Activated naive CD8-positive, alpha-beta T cell treated with anti-CD3 and anti-CD28 coated beads, Interleukin-2, amount 10 ng/mL, durations not matched to agents 7 days and 5 days (primary cell): Measurements from ENCODE around the gene MEF2C. TPM values are rescaled to one million over a fixed set of nuclear protein-coding genes. Genes with fewer than 3 reads are reported as not detected.
"Not testable (repeated sequence)": the region's sequence is repeated elsewhere in the genome, so short reads cannot be mapped to it uniquely, and the experiment has no call there.

Experiments used
- ATAC-seq: fragments of 150-1000 bp; cut with Tn5 transposase; one replicate; pipeline ENCODE4 v1.10.0; 2021; ENCODE audit warnings: low read depth, moderate library complexity
- POLR2A ChIA-PET: fragments of 350-600 bp; sonication (Branson Sonifier 250); formaldehyde crosslinking; loops from one replicate; lab custom pipeline; 2021; ENCODE audit warnings: antibody characterized with exemption; lab: Charles Lee
- DNase-seq: peaks from one replicate; pipeline ENCODE4 v3.0.0; 2021
- H3K27ac Mint-ChIP-seq: one replicate; pipeline ENCODE4 v1.8.0; 2022; ENCODE audit warnings: mild to moderate bottlenecking, mixed read lengths
- H3K27me3 Mint-ChIP-seq: one replicate; pipeline ENCODE4 v1.8.0; 2022; ENCODE audit warnings: mild to moderate bottlenecking, moderate library complexity, mixed read lengths
- H3K36me3 Mint-ChIP-seq: one replicate; pipeline ENCODE4 v1.8.0; 2021; ENCODE audit warnings: mild to moderate bottlenecking, mixed read lengths
- H3K4me1 Mint-ChIP-seq: one replicate; pipeline ENCODE4 v1.8.0; 2021; ENCODE audit warnings: mixed read lengths
- H3K4me3 Mint-ChIP-seq: one replicate; pipeline ENCODE4 v1.8.0; 2022; ENCODE audit warnings: mild to moderate bottlenecking, moderate library complexity, mixed read lengths
- H3K9me3 Mint-ChIP-seq: one replicate; pipeline ENCODE4 v1.8.0; 2021; ENCODE audit warnings: mixed read lengths
- total RNA-seq, 2 experiments: library from RNA; stranded (reverse); gene quantifications; one replicate each; pipeline ENCODE4 v1.2.3, GENCODE V29; 2021

Gene MEF2C
- total RNA-seq, 2 experiments from 2014 or later = 0.60 to 0.86 TPM

DNA sequence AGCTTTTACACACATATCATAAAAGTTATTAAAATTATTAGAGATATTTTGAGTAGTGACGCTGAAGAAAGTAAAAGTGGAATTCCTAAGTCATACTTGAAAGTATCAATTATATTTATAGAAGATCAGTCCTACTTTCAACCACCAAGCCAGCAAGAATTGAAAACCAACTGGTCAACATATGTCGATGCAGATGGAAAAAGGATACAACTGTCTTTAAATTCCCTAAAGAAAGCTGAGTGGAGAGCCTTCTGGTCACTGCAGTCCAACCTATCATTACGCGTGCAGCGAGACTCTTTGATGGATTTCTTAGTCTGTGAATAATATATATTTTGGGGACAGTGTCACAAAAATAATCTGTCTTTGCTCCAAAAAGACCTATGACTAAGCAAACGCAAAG, 15.3 kb downstream of the MEF2C start:
- Mint-ChIP-seq H3K4me1 (no peaks in the 10 kb centered on the region), H3K27me3 (peaks cover 3% of the 10 kb centered on the region), H3K27ac (no peak overlapping the region), H3K36me3 (no peaks in the 10 kb centered on the region), H3K4me3 (no peak overlapping the region), H3K9me3 (no peaks in the 10 kb centered on the region)
- POLR2A ChIA-PET = no interaction called here
- no peak for DNase-seq
- ATAC-seq = no peak

GRCh38 chr5:88863523-88863922, 19.5 kb downstream of the MEF2C start:
- Mint-ChIP-seq H3K4me1 (no peaks in the 10 kb centered on the region), H3K27me3 (no peaks in the 10 kb centered on the region), H3K27ac (no peak overlapping the region), H3K9me3 (no peaks in the 10 kb centered on the region), H3K4me3 (no peak overlapping the region), H3K36me3 (no peaks in the 10 kb centered on the region)
- POLR2A ChIA-PET = no interaction called here
- no peak for DNase-seq
- no peak for ATAC-seq

DNA sequence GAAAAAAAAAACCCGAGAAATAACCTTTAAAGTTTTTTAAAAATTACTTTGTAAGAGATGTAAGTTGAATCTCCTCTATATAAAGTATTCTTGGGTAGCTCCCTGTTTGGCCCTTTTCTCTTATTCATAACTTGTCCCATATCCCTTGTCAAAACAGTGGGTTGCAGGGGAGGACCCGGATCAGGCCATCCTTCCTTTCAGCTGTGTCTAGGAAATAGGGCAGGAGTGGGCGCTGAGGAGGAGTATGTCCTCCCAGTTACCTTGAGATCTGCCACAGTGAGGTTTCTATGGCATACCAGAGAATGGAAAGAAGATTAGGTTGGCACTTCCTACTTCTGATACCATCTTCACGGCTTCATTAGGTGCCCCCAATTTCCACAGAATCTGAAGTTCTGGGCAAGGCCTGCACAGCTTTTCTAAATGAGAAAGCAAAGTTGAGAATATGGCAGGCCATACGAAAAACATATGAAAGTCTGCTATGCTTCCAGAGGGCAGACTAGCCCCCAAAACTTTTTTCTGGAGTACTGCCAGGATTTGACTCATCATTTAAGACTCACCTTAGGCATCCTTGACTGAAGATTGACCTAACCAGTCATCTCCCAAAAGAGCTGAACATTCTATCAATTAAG, 20.3 kb downstream of the MEF2C start:
- no peak overlapping the region for H3K4me3 Mint-ChIP-seq
- ATAC-seq = no peak
- no peaks in the 10 kb centered on the region for H3K4me1 Mint-ChIP-seq
- DNase-seq = no peak
- no peaks in the 10 kb centered on the region for H3K36me3 Mint-ChIP-seq
- POLR2A ChIA-PET = no interaction called here
- no peaks in the 10 kb centered on the region for H3K27me3 Mint-ChIP-seq
- H3K27ac Mint-ChIP-seq = no peak overlapping the region
- H3K9me3 Mint-ChIP-seq = peaks cover 2% of the 10 kb centered on the region

GRCh38 chr5:88861231-88861630, 21.8 kb downstream of the MEF2C start:
- Mint-ChIP-seq H3K4me1 (no peaks in the 10 kb centered on the region), H3K36me3 (no peaks in the 10 kb centered on the region), H3K27me3 (no peaks in the 10 kb centered on the region), H3K4me3 (no peak overlapping the region), H3K9me3 (peaks cover 2% of the 10 kb centered on the region), H3K27ac (no peak overlapping the region)
- DNase-seq = no peak
- no peak for ATAC-seq
- POLR2A ChIA-PET = no interaction called here

DNA sequence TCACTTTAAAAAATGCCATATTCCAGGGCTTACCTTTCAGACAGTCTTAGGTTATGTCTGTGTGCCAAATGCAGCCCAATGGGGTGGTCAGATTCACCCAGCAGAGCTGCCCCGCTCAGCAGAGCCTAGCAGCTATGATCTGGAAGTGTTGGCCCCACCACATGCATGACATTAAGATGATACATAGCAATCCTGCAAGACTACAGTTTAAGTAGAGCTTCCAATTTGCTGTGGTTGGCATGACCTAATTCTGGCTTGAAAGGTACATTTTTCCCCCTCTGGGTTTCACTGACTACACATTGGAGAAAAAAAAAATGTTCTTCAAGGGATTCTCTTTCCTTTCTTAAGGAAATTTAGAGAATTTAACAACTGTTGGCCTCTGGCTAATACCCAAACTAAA, 22.5 kb downstream of the MEF2C start:
- no peak for DNase-seq
- H3K4me3 Mint-ChIP-seq = no peak overlapping the region

GRCh38 chr5:88858392-88858791, 24.6 kb downstream of the MEF2C start:
- Mint-ChIP-seq H3K27me3 (peaks cover 2% of the 10 kb centered on the region), H3K27ac (no peak overlapping the region), H3K9me3 (peaks cover 7% of the 10 kb centered on the region), H3K36me3 (no peaks in the 10 kb centered on the region), H3K4me3 (no peak overlapping the region), H3K4me1 (no peaks in the 10 kb centered on the region)
- DNase-seq = no peak
- POLR2A ChIA-PET = no interaction called here
- no peak for ATAC-seq

More for the DNA sequence above, 22.5 kb downstream of the MEF2C start:
- Mint-ChIP-seq H3K4me1 (no peaks in the 10 kb centered on the region), H3K27ac (no peak overlapping the region), H3K9me3 (peaks cover 6% of the 10 kb centered on the region), H3K27me3 (no peaks in the 10 kb centered on the region), H3K36me3 (no peaks in the 10 kb centered on the region)
- POLR2A ChIA-PET = no interaction called here
- ATAC-seq = no peak

- DNase-seq, H3K4me1 Mint-ChIP-seq, H3K9me3 Mint-ChIP-seq, ATAC-seq, H3K27ac Mint-ChIP-seq, H3K4me3 Mint-ChIP-seq, POLR2A ChIA-PET, H3K27me3 Mint-ChIP-seq, H3K36me3 Mint-ChIP-seq: not testable (repeated sequence)
Observed at GRCh38 chr5:88856381-88856780, 26.6 kb downstream of the MEF2C start.

GRCh38 chr5:88854769-88855168, 28.2 kb downstream of the MEF2C start:
- Mint-ChIP-seq H3K27ac (no peak overlapping the region), H3K4me3 (no peak overlapping the region), H3K9me3 (peaks cover 7% of the 10 kb centered on the region), H3K27me3 (peaks cover 2% of the 10 kb centered on the region), H3K4me1 (no peaks in the 10 kb centered on the region), H3K36me3 (no peaks in the 10 kb centered on the region)
- no peak for ATAC-seq
- no peak for DNase-seq
- POLR2A ChIA-PET = no interaction called here

DNA sequence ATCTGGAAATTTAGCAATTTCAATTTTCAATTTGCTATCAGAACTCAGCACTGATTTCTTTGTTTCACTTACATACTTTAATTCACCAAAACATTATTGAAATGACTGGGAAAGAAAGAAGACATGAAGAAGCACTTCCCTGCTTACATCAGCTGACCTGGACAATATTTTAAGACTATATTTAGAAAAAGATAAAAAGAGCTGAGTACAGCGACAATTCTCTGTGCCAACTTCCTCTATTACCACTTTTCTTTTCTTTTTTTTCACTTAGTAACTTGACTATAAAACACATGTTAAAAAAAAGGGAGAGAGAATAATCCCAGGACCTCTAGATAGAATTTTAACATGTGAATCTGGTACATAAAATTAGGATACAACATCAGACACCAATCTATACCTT, 35.6 kb downstream of the MEF2C start:
- H3K36me3 Mint-ChIP-seq = no peaks in the 10 kb centered on the region
- POLR2A ChIA-PET = no interaction called here
- H3K9me3 Mint-ChIP-seq = no peaks in the 10 kb centered on the region
- ATAC-seq = no peak
- H3K27ac Mint-ChIP-seq = no peak overlapping the region
- DNase-seq = no peak
- peaks cover 1% of the 10 kb centered on the region for H3K4me1 Mint-ChIP-seq
- peaks cover 2% of the 10 kb centered on the region for H3K27me3 Mint-ChIP-seq
- no peak overlapping the region for H3K4me3 Mint-ChIP-seq

- POLR2A ChIA-PET = no interaction called here
- DNase-seq (no peak), ATAC-seq (no peak)
- peaks cover 2% of the 10 kb centered on the region for H3K27me3 Mint-ChIP-seq
- no peak overlapping the region for H3K27ac Mint-ChIP-seq
- no peak overlapping the region for H3K4me3 Mint-ChIP-seq
- no peaks in the 10 kb centered on the region for H3K36me3 Mint-ChIP-seq
- no peaks in the 10 kb centered on the region for H3K9me3 Mint-ChIP-seq
- H3K4me1 Mint-ChIP-seq = peaks cover 1% of the 10 kb centered on the region
Observed at GRCh38 chr5:88846434-88846833, 36.5 kb downstream of the MEF2C start.

DNA sequence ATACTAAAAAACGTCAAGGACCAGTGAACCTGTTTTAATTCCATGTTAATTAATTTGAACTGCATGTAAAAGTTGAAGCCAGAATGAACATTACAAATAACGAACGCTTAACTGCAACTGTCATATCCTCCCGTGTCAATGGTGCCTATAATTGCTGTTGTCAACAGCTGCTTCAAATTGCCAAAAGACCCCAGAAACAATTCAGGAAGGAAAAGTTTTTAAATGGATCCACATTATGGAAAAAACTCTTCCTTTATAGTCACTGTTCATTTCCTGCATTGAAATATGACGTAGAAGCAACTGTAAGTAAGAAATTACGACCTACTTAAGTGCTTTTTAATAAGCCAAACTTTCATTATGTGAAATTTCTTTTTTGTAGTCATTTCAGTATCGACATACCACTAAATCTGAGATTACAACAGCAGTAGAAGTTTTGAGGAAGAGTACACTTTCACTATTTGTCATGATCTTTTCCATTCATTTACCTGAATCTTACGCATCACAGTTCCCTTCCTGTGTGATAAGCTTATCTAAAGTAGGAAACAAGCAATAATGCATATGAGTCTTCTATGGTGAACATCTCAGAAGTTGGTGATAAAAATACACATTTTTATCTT, 37.8 kb downstream of the MEF2C start:
- H3K4me3 Mint-ChIP-seq = no peak overlapping the region
- no peak for ATAC-seq
- H3K9me3 Mint-ChIP-seq = no peaks in the 10 kb centered on the region
- H3K27me3 Mint-ChIP-seq = peaks cover 2% of the 10 kb centered on the region
- H3K27ac Mint-ChIP-seq = no peak overlapping the region
- peaks cover 1% of the 10 kb centered on the region for H3K4me1 Mint-ChIP-seq
- H3K36me3 Mint-ChIP-seq = no peaks in the 10 kb centered on the region
- POLR2A ChIA-PET = no interaction called here
- no peak for DNase-seq

GRCh38 chr5:88842784-88843183, 40.2 kb downstream of the MEF2C start:
- Mint-ChIP-seq H3K4me1 (peaks cover 1% of the 10 kb centered on the region), H3K4me3 (no peak overlapping the region), H3K36me3 (no peaks in the 10 kb centered on the region), H3K27ac (no peak overlapping the region), H3K27me3 (peaks cover 9% of the 10 kb centered on the region), H3K9me3 (no peaks in the 10 kb centered on the region)
- no peak for DNase-seq
- POLR2A ChIA-PET = no interaction called here
- ATAC-seq = no peak

GRCh38 chr5:88841212-88841611, 41.8 kb downstream of the MEF2C start:
- Mint-ChIP-seq H3K4me3 (no peak overlapping the region), H3K27me3 (peaks cover 6% of the 10 kb centered on the region), H3K27ac (no peak overlapping the region), H3K36me3 (no peaks in the 10 kb centered on the region), H3K4me1 (peaks cover 1% of the 10 kb centered on the region), H3K9me3 (peaks cover 2% of the 10 kb centered on the region)
- ATAC-seq = no peak
- POLR2A ChIA-PET = no interaction called here
- no peak for DNase-seq

DNA sequence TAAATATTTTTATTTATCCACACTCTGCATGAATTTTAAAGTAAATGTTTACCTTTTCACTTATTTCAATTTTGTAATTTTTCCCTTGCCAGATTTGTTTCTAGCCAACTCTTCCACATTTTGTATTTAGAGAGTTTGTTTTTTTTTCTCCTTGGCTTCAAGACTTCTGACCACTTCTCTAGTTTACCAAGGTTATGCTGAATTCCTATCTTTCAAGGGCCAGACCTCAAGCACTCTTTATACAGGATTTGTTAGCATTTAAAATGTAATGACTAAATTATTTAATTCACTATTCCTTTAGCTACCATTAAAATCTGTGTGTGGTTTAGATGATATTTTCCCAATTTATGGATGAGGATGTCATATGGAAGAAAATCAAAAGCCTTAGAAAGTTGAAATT, 42.5 kb downstream of the MEF2C start:
- POLR2A ChIA-PET = no interaction called here

More for the DNA sequence above, 42.5 kb downstream of the MEF2C start:
- Mint-ChIP-seq H3K27ac (no peak overlapping the region), H3K27me3 (peaks cover 6% of the 10 kb centered on the region), H3K36me3 (no peaks in the 10 kb centered on the region), H3K4me3 (no peak overlapping the region), H3K4me1 (peaks cover 1% of the 10 kb centered on the region), H3K9me3 (peaks cover 2% of the 10 kb centered on the region)
- no peak for ATAC-seq
- no peak for DNase-seq
